ENCODE results near the gene DUSP6. TPM values are rescaled to one million over a fixed set of nuclear protein-coding genes. Genes with fewer than 3 reads are reported as not detected.

Gene DUSP6
- total RNA-seq, 2 experiments from 2014 or later: 11.8 to 14.7 TPM

- no peak for DNase-seq
These were observed 39.5 kb upstream of the DUSP6 start for GRCh38 chr12:89391726-89392336.

GRCh38 chr12:89390802-89391673 lies 38.7 kb upstream of the DUSP6 start:
- peaks cover 15% of the 10 kb centered on the region for H3K4me1 Mint-ChIP-seq (ENCODE audit: low read depth)
- DNase-seq (peak in 1 of 14 experiments; percentile 25), ATAC-seq (ENCODE audit: poor library complexity) (no peak)
- H3K27me3 Mint-ChIP-seq: no peaks in the 10 kb centered on the region
- no peak for TF ChIP-seq CTCF (IDR thresholded peaks at IDR 0.05)
- intact Hi-C loops (cut with DNase I, micrococcal nuclease): no loop called here
- ChIA-PET POLR2A (no interaction called here), CTCF (no interaction called here)
- peaks cover 5% of the 10 kb centered on the region for H3K4me1 ChIP-seq (ENCODE audit: insufficient read depth, low read length)
- no peaks in the 10 kb centered on the region for H3K36me3 ChIP-seq (ENCODE audit: insufficient read depth, low read length)
- no peak overlapping the region for H3K4me3 ChIP-seq (ENCODE audit: low read length)
- H3K27ac Mint-ChIP-seq: no peak overlapping the region
- no peaks in the 10 kb centered on the region for H3K27me3 ChIP-seq (ENCODE audit: control insufficient read depth in 1 of 2, insufficient read depth in 2 of 2, low read length in 2 of 2)
- no peak overlapping the region for H3K27ac ChIP-seq (ENCODE audit: low read depth in 1 of 2, low read length in 2 of 2)
- no peaks in the 10 kb centered on the region for H3K36me3 Mint-ChIP-seq (ENCODE audit: low read depth)
- no peak overlapping the region for H3K4me3 Mint-ChIP-seq
- H3K9me3 Mint-ChIP-seq: no peaks in the 10 kb centered on the region
- no peaks in the 10 kb centered on the region for H3K9me3 ChIP-seq (ENCODE audit: control insufficient read depth in 1 of 2, insufficient read depth in 1 of 2, low read length in 2 of 2)

More at GRCh38 chr12:89391726-89392336, 39.5 kb upstream of the DUSP6 start:
- Histone ChIP-seq H3K27me3 (ENCODE audit: control insufficient read depth in 1 of 2, insufficient read depth in 2 of 2, low read length in 2 of 2) (no peaks in the 10 kb centered on the region), H3K27ac (ENCODE audit: low read depth in 1 of 2, low read length in 2 of 2) (no peak overlapping the region), H3K36me3 (ENCODE audit: insufficient read depth, low read length) (no peaks in the 10 kb centered on the region), H3K9me3 (ENCODE audit: control insufficient read depth in 1 of 2, insufficient read depth in 1 of 2, low read length in 2 of 2) (no peaks in the 10 kb centered on the region), H3K4me1 (ENCODE audit: insufficient read depth, low read length) (peaks cover 5% of the 10 kb centered on the region), H3K4me3 (ENCODE audit: low read length) (no peak overlapping the region)
- H3K27ac Mint-ChIP-seq: no peak overlapping the region
- intact Hi-C loops (cut with DNase I, micrococcal nuclease): no loop called here
- no peak for TF ChIP-seq CTCF (IDR thresholded peaks at IDR 0.05)
- peaks cover 18% of the 10 kb centered on the region for H3K4me1 Mint-ChIP-seq (ENCODE audit: low read depth)
- no peaks in the 10 kb centered on the region for H3K9me3 Mint-ChIP-seq
- H3K4me3 Mint-ChIP-seq: no peak overlapping the region
- POLR2A ChIA-PET: no interaction called here
- CTCF ChIA-PET: no interaction called here
- H3K27me3 Mint-ChIP-seq: no peaks in the 10 kb centered on the region
- no peak for ATAC-seq (ENCODE audit: poor library complexity)
- H3K36me3 Mint-ChIP-seq (ENCODE audit: low read depth): no peaks in the 10 kb centered on the region

GRCh38 chr12:89389755-89390661 lies 37.7 kb upstream of the DUSP6 start:
- intact Hi-C loops (cut with DNase I, micrococcal nuclease): no loop called here
- Mint-ChIP-seq H3K4me3 (no peak overlapping the region), H3K9me3 (no peaks in the 10 kb centered on the region), H3K27me3 (no peaks in the 10 kb centered on the region), H3K4me1 (ENCODE audit: low read depth) (peaks cover 15% of the 10 kb centered on the region), H3K27ac (no peak overlapping the region), H3K36me3 (ENCODE audit: low read depth) (no peaks in the 10 kb centered on the region)
- DNase-seq: no peak
- H3K36me3 ChIP-seq (ENCODE audit: insufficient read depth, low read length): no peaks in the 10 kb centered on the region
- H3K4me3 ChIP-seq (ENCODE audit: low read length): no peak overlapping the region
- no peak for TF ChIP-seq CTCF (IDR thresholded peaks at IDR 0.05)
- no peaks in the 10 kb centered on the region for H3K27me3 ChIP-seq (ENCODE audit: control insufficient read depth in 1 of 2, insufficient read depth in 2 of 2, low read length in 2 of 2)
- POLR2A ChIA-PET: no interaction called here
- no peaks in the 10 kb centered on the region for H3K9me3 ChIP-seq (ENCODE audit: control insufficient read depth in 1 of 2, insufficient read depth in 1 of 2, low read length in 2 of 2)
- ATAC-seq (ENCODE audit: poor library complexity): peak; percentile 34
- CTCF ChIA-PET: no interaction called here
- peaks cover 5% of the 10 kb centered on the region for H3K4me1 ChIP-seq (ENCODE audit: insufficient read depth, low read length)
- H3K27ac ChIP-seq (ENCODE audit: low read depth in 1 of 2, low read length in 2 of 2): no peak overlapping the region

Measured in CD4-positive, alpha-beta T cell (primary cell).